Choroid plexus epithelial cell (primary cell): ENCODE measurements around the gene PRKCA.

ENCODE experiments used
- DNase-seq: peaks from one replicate; pipeline ENCODE4 v3.0.0-alpha.2; 2010; ENCODE audit warnings: low read depth
- H3K4me3 ChIP-seq: 2 replicates; pipeline ENCODE4 v1.5.1; 2011; ENCODE audit warnings: low read depth, mild to moderate bottlenecking, control low read depth, low read length, moderate library complexity
- TF ChIP-seq, protein P1 (sequence below): conservative IDR thresholded peaks from 2 replicates; pipeline ENCODE4 v1.5.1; 2011; ENCODE audit warnings: low read depth, mild to moderate bottlenecking, control low read depth, inconsistent platforms, low read length, moderate library complexity

The PRKCA gene

DNA sequence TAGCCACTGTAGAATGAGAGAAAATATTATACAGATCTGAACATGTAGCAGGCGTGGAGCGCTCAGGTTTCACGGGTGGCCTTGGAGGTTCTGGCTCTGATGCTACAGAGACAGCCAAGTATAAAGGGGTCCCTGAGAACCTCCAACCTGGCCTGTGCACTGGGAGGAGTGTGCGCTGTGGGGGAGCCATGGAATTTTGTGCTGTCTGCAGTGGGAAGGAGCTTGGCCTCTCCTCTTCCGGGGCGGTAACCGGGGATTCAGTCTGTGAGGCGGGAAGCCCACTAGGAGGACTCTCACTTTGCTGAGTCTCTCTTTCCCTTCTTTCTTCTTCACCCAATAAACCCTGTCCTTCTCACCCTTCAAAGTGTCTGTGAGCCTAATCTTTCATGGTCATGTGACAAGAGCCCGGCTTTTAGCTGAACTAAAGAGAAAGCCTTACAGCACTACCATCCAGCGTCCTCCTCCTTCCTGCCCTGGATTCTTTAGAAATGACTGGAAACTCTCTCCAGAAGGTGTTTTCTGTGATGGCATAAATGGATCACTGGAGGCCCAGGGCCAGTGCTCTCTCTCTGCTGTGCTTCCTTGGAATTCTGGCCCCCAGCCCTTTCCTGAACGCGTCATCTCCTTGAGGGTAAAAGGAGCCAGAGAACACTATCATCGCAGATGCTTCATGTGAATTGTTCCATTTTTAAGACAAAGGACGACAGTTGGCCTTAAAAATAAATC is 300.4 kb downstream of the PRKCA start:
- TF ChIP-seq, protein P1, sequence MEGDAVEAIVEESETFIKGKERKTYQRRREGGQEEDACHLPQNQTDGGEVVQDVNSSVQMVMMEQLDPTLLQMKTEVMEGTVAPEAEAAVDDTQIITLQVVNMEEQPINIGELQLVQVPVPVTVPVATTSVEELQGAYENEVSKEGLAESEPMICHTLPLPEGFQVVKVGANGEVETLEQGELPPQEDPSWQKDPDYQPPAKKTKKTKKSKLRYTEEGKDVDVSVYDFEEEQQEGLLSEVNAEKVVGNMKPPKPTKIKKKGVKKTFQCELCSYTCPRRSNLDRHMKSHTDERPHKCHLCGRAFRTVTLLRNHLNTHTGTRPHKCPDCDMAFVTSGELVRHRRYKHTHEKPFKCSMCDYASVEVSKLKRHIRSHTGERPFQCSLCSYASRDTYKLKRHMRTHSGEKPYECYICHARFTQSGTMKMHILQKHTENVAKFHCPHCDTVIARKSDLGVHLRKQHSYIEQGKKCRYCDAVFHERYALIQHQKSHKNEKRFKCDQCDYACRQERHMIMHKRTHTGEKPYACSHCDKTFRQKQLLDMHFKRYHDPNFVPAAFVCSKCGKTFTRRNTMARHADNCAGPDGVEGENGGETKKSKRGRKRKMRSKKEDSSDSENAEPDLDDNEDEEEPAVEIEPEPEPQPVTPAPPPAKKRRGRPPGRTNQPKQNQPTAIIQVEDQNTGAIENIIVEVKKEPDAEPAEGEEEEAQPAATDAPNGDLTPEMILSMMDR = no peak
- DNase-seq = peak; percentile 13
- no peak overlapping the region for H3K4me3 ChIP-seq

DNA sequence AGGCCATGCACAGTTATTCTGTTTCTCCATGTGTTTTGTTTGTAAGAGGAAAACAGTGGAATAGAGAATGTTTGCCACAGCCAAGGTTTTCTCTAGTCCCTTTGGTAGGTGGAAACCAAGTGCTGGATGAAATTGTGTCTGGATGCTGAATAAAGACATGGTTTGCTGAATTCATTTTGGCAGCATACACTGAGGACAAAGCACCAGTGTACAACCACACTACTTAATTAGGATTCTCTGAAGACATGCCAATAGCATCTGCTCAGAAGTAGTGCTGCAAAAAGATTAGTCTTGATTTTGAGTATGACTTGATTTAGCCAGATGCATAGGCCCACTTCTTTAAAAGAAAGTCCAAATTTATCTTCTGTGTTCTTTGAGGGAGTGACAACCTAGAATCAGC is 302.0 kb downstream of the PRKCA start:
- TF ChIP-seq, protein P1 = no peak
- H3K4me3 ChIP-seq = no peak overlapping the region
- no peak for DNase-seq

DNA sequence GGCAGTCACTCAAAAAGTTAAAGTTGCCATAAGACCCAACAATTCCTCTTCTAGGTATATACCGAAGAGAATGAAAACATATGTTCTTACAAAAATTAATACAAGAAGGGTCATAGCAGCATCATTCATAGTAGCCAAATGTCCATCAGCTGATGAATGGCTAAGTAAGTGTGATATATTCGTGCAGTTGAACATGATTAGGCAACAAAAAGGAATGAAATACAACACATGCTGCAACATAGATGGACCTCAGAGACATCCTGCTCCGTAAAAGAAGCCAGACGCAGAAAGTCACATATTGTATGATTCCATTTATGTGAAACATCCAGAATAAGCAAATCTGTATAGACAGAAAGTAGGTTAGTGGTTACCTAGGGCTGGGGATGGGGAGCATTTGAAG is 303.1 kb downstream of the PRKCA start:
- no peak for DNase-seq
- TF ChIP-seq, protein P1 = no peak
- no peak overlapping the region for H3K4me3 ChIP-seq

DNA sequence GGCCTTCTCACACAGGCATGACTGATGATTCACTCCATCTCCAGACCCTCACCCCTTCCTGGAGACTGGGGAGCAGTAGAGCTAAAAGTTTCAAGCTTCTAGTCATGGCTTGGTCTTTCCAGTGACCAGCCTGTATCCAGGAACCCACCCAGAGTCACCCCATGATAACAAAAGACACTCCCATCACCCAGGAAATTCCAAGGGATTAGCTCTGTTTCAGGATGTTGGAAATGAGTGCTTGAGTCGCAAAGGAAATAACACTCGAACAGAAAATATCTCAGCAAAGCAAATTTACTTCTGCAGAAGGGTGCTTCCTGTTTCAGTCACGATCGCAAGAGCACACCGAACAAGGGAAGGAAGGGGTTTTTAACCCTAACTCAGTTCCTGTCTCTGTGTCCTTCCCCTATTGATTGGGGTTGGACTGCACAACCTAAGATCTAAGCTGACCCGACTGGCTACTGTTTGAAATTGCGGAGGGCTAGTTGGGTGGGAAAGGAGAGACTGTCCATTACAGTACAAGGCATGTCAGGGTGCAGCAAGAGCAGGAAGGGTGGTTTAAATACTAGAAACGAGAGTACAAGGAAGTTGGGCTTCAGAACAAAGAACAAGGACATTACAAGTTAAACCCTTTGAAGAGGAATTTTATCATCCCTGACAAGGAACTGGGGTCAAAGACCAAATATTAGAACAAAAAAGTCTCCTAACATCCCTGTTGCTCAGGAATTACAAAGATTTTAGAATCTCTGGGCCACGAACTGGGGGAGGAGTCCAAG is 308.1 kb downstream of the PRKCA start:
- DNase-seq = no peak
- no peak overlapping the region for H3K4me3 ChIP-seq
- TF ChIP-seq, protein P1 = no peak

DNA sequence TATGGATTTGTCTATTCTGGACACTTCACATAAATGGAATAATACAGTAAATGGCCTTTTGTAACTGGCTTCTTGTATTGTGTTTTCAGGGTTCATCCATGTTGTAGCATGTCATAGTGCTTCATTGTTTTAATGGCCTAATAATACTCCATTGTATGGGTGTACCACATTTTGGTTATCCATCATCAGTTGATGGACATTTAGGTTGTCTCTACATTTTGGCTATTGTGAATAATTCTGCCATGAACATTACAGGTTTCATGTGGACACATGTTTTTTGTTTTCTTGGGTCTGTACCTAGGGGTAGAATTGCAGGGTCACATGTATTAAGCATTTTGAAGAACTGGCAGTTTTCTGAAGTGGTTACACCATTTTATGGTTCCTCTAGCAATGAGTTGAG is 309.0 kb downstream of the PRKCA start:
- no peak for DNase-seq
- no peak overlapping the region for H3K4me3 ChIP-seq
- TF ChIP-seq, protein P1 = no peak

DNA sequence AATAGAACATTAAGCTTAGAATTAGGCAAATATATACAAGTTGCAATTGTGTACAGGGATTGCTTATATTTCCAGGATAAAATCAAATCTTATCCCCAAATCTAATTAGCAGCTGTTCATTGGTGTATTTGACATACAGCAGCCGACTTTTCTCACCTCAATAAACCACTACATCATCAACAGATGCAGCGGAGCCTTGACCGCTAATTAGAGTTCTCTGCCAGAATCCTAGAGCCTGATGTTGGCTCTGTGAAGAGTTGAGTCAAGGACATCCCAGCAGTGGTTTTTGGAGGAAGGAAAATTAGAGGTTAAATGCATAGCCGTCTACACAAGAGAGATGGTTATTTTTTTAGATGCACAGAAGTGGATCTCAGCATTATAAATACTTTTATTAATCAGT is 310.6 kb downstream of the PRKCA start:
- H3K4me3 ChIP-seq = no peak overlapping the region
- no peak for DNase-seq
- TF ChIP-seq, protein P1 = no peak
